GM06990 (cell line): ENCODE measurements around the gene ADRA1B.

Experiments
- DNase-seq: peaks from one replicate; pipeline ENCODE4 v3.0.0-alpha.2; 2011; ENCODE audit not compliant: insufficient read length; ENCODE audit errors: extremely low read depth
- H3K27me3 ChIP-seq: replicated peaks from 2 replicates; pipeline ENCODE4 v1.6.0; 2011; ENCODE audit warnings: low read length; ENCODE audit not compliant: control insufficient read depth, insufficient read depth
- H3K36me3 ChIP-seq: 2 replicates; pipeline ENCODE4 v1.5.1; 2011; ENCODE audit warnings: low read length; ENCODE audit not compliant: control insufficient read depth, insufficient read depth
- H3K4me3 ChIP-seq: replicated peaks from 2 replicates; pipeline ENCODE4 v1.5.1; 2011; ENCODE audit warnings: low read depth, mild to moderate bottlenecking, control low read depth, low read length
- CTCF ChIP-seq: IDR thresholded peaks from 2 replicates; pipeline ENCODE4 v1.5.1; 2011; ENCODE audit warnings: low read length, control low read depth, mild to moderate bottlenecking, inconsistent platforms; ENCODE audit not compliant: insufficient read depth, poor library complexity, severe bottlenecking

The ADRA1B gene

GRCh38 chr5:159915904-159916840 is at the start of gene ADRA1B:
Gene ADRA1B (plus strand): TSS chr5:159916482. CDS start chr5:159916906, 424 bp downstream.
- TF ChIP-seq CTCF: peak; percentile 41

GRCh38 chr5:159873680-159874079 is 42.6 kb upstream of the ADRA1B start:
- no peaks in the 10 kb centered on the region for H3K36me3 ChIP-seq
- no peak for TF ChIP-seq CTCF
- H3K27me3 ChIP-seq: peaks cover 1% of the 10 kb centered on the region; the same call in 1 of the 2 replicates
- H3K4me3 ChIP-seq: no peak overlapping the region
- DNase-seq: no peak

More at GRCh38 chr5:159915904-159916840, at the start of gene ADRA1B:
- Histone ChIP-seq H3K36me3 (no peaks in the 10 kb centered on the region), H3K4me3 (no peak within 1 kb of the TSS; the same call in 1 of the 2 replicates), H3K27me3 (no peaks in the 10 kb centered on the region; the same call in 1 of the 2 replicates)
- DNase-seq: peak; percentile 39

- Histone ChIP-seq H3K4me3 (no peak overlapping the region), H3K27me3 (peaks cover 1% of the 10 kb centered on the region; the same call in 1 of the 2 replicates), H3K36me3 (no peaks in the 10 kb centered on the region)
- DNase-seq: no peak
- no peak for TF ChIP-seq CTCF
Measured at GRCh38 chr5:159874263-159874662, 42.0 kb upstream of the ADRA1B start.

GRCh38 chr5:159877016-159877415 is 39.3 kb upstream of the ADRA1B start:
- no peak overlapping the region for H3K4me3 ChIP-seq
- DNase-seq: no peak
- no peak for TF ChIP-seq CTCF
- H3K27me3 ChIP-seq: peaks cover 1% of the 10 kb centered on the region; the same call in 1 of the 2 replicates
- no peaks in the 10 kb centered on the region for H3K36me3 ChIP-seq

GRCh38 chr5:159877894-159878448 is 38.3 kb upstream of the ADRA1B start:
- no peak for DNase-seq
- TF ChIP-seq CTCF: no peak
- Histone ChIP-seq H3K36me3 (no peaks in the 10 kb centered on the region), H3K4me3 (no peak overlapping the region), H3K27me3 (peaks cover 2% of the 10 kb centered on the region)
